Gastroesophageal sphincter (tissue), 3 donors: ENCODE measurements around the gene PRDM5.

Source experiments
- CTCF ChIP-seq, 4 experiments: fragments of 200-600 bp in 2 of 4; fragments of 450-650 bp in 2 of 4; sonication (generic) in 1 of 4; IDR thresholded peaks; one replicate each; pipeline ENCODE4 v1.5.1; 2017 to 2019; ENCODE audit warnings: antibody characterized with exemption in 4 of 4, mild to moderate bottlenecking in 2 of 4, moderate library complexity in 2 of 4
- POLR2A ChIP-seq, 2 donors: fragments of 450-650 bp; IDR thresholded peaks; one replicate each; pipeline ENCODE4 v1.6.1; 2017; ENCODE audit warnings: antibody characterized with exemption in 2 of 2, mild to moderate bottlenecking in 2 of 2, moderate library complexity in 1 of 2
- POLR2AphosphoS5 ChIP-seq: sonication (generic); formaldehyde crosslinking; IDR thresholded peaks from one replicate; pipeline ENCODE4 v1.6.1; 2017; ENCODE audit warnings: antibody characterized with exemption

DNA sequence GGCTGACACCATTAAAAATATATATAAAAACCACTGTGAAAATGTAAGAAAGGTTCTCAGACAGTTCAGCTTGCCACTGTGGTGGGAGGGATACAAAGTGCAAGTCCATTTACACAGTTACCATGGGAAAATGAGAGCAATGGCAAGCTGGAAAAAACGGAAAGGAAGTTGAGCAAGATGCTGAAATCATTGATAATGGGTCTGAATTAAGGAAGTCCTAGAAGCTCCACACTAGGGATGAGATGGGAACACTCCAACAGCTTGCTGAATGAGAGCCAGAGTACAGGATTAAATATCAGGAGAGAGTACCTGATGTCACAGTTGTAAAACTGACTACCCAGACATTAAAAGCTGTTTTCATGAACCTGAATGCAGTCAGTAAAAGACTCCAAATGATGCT, 218.6 kb downstream of the PRDM5 start:
- no peak for TF ChIP-seq CTCF (IDR thresholded peaks at IDR 0.05)
- TF ChIP-seq POLR2A (IDR thresholded peaks at IDR 0.05), result no peak
- TF ChIP-seq POLR2AphosphoS5, result no peak
